GM21381 (cell line): Measurements from ENCODE around the gene RBM41.

ENCODE experiments used
- ATAC-seq: cut with Tn5 transposase; IDR thresholded peaks from one replicate; pipeline ENCODE4 v1.9.1; 2021; ENCODE audit warnings: mild to moderate bottlenecking, moderate library complexity; ENCODE audit not compliant: unreplicated experiment

Gene RBM41

GRCh38 chrX:107047622-107048021 is 71.0 kb downstream of the RBM41 start:
- no peak for ATAC-seq

- no peak for ATAC-seq
Measured at GRCh38 chrX:107029752-107030151, 88.9 kb downstream of the RBM41 start.

GRCh38 chrX:107025545-107025944 is 93.1 kb downstream of the RBM41 start:
- ATAC-seq, result no peak

- no peak for ATAC-seq
Measured at GRCh38 chrX:107014936-107015335, 103.7 kb downstream of the RBM41 start.
